ENCODE results near the gene JARID2. TPM values are rescaled to one million over a fixed set of nuclear protein-coding genes. Genes with fewer than 3 reads are reported as not detected.

The JARID2 gene
- total and polyA plus RNA-seq, 3 donors from 2014 or later: 36.1 to 60.8 (median 53.7) TPM

DNA sequence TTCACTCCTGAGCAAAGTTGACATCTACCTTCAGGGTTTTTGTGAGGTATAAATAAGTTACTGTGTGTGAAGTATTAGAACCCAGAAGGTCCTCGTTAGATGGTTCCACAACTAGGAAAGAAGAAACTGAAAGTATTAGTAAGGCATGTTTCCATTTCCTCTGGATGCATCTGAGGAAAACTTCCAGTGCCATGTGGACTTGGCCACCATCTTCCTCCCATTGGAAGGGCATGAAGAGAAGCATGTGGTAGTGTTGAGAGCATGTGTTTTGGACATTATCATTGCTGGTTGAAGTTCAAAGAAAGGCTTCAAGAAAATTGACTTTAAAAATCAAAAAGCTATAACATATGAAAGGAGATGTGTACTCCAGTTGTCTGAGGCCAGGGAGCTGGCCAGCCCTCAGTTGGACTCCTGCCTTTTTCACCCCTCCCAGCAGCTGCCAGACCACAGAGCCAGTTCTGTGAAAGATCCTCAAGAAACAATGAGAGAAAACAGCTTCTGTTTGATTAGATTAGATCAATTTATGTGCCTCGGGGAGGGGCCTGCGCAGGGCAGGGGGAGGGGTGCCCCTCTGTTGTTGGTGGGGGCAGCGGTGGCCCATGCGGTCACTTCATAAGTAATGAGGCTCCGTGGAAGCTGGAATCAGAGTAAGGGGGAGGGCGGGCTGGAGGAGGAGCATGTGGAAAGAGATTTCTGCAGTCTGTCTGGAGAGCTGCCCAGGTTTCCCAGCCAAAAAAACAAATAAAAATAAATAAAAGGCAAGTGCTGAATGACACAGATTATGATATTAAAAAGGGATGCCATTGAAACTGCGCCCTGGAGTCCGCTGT, 154.0 kb downstream of the JARID2 start:
- Histone ChIP-seq H3K4me1 (peaks cover 39% of the 10 kb centered on the region), H3K36me3 (ENCODE audit: low read depth, missing control alignments) (no peaks in the 10 kb centered on the region), H3K9me3 (no peaks in the 10 kb centered on the region), H3K4me3 (no peak overlapping the region), H3K27ac (peak overlapping the region; percentile 23 to 55), H3K27me3 (no peaks in the 10 kb centered on the region)
- intact Hi-C loops (cut with DNase I; ENCODE audit: low total_unique reads): no loop called here
- DNase-seq: peak; percentile 93
- WGBS, 2 donors: 24 to 36% methylated on average over 9 of the region's 9 CpGs
- TF ChIP-seq, protein P1, sequence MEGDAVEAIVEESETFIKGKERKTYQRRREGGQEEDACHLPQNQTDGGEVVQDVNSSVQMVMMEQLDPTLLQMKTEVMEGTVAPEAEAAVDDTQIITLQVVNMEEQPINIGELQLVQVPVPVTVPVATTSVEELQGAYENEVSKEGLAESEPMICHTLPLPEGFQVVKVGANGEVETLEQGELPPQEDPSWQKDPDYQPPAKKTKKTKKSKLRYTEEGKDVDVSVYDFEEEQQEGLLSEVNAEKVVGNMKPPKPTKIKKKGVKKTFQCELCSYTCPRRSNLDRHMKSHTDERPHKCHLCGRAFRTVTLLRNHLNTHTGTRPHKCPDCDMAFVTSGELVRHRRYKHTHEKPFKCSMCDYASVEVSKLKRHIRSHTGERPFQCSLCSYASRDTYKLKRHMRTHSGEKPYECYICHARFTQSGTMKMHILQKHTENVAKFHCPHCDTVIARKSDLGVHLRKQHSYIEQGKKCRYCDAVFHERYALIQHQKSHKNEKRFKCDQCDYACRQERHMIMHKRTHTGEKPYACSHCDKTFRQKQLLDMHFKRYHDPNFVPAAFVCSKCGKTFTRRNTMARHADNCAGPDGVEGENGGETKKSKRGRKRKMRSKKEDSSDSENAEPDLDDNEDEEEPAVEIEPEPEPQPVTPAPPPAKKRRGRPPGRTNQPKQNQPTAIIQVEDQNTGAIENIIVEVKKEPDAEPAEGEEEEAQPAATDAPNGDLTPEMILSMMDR (IDR thresholded peaks at IDR 0.05): no peak
- no peak for TF ChIP-seq POLR2A (IDR thresholded peaks at IDR 0.05)

DNA sequence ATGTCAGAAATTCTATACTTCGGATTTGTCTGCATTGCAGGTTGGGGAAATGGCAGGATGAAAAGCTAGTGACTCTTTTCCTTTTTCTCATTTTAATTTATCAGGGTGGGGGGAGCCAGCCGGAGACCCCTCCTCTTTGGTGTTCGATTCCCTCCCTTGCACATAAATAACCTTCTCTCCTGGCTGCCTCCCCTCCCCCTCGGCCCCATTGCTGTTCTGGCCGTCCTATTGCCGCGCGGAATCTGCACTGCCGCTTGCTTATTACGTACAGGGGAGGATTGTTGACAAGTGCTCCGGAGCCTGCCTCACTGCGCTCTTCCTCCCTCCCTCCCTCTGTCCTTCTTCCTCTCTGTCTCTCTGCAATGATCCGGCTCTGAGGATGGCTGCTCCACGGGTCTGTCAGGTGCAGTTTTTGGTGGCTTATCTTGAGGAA, 154.7 kb downstream of the JARID2 start:
- Histone ChIP-seq H3K27me3 (no peaks in the 10 kb centered on the region), H3K4me1 (peaks cover 39% of the 10 kb centered on the region), H3K27ac (peak overlapping the region; percentile 39 to 55), H3K9me3 (no peaks in the 10 kb centered on the region), H3K36me3 (ENCODE audit: low read depth, missing control alignments) (no peaks in the 10 kb centered on the region), H3K4me3 (no peak overlapping the region)
- DNase-seq: peak; percentile 80
- 24 to 46% methylated on average over 14 of the region's 14 CpGs for WGBS, 2 donors
- intact Hi-C loops (cut with DNase I; ENCODE audit: low total_unique reads): no loop called here
- no peak for TF ChIP-seq POLR2A (IDR thresholded peaks at IDR 0.05)
- TF ChIP-seq, protein P1 (IDR thresholded peaks at IDR 0.05): no peak

DNA sequence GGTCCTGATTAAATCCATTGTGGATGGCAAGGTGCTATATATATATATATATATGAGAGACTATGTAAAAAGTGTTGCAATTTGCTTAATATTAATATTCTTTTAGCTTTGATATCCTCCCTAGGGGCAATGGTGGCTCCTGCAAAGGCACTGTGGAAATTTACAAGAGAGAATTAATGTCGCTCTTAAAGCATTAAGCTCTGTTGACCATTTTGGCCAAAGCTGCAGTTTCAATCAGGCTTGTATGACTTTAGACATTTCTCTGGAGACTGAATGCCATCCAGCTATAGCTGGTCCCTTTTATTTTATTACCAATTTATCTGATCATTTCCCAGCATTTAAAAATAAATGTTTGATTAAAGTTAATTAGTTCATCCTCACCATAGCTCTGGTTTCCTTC, 155.3 kb downstream of the JARID2 start:
- Histone ChIP-seq H3K9me3 (no peaks in the 10 kb centered on the region), H3K27ac (peak overlapping the region; percentile 39 to 55), H3K27me3 (no peaks in the 10 kb centered on the region), H3K4me3 (no peak overlapping the region), H3K4me1 (peaks cover 42% of the 10 kb centered on the region), H3K36me3 (ENCODE audit: low read depth, missing control alignments) (no peaks in the 10 kb centered on the region)
- TF ChIP-seq POLR2A (IDR thresholded peaks at IDR 0.05): no peak
- TF ChIP-seq, protein P1 (IDR thresholded peaks at IDR 0.05): no peak
- DNase-seq: no peak
- WGBS, 2 donors: 91 to 95% methylated on average over 1 of the region's 1 CpG
- intact Hi-C loops (cut with DNase I; ENCODE audit: low total_unique reads): no loop called here

DNA sequence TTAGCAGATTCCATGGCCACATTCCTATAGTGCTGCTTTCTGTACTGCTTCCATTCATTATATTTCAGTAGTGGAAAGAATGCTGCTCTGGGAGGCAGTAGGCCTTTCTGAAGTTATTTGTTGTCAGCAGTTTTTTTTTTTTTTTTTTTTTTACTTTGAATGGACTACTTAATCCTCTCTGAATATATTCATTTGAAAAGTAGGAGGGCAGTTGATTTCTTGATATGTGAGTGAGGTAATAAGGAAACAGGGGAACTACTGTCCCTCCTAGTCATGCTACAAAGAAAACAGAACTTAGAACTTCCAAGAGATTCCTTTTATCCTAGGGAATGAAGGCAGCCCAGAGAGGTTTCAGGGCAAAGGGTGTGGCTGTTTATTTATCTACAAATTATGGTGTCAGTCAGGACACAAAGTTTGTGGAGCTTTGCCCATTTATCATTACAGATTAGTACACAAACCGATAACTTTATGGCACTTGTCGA, 155.9 kb downstream of the JARID2 start:
- H3K9me3 ChIP-seq: no peaks in the 10 kb centered on the region
- peaks cover 42% of the 10 kb centered on the region for H3K4me1 ChIP-seq
- DNase-seq: no peak
- no peak overlapping the region for H3K4me3 ChIP-seq
- WGBS, 2 donors: 72 to 79% methylated on average over 2 of the region's 2 CpGs
- H3K27ac ChIP-seq: peak overlapping the region; percentile 10 to 39
- intact Hi-C loops (cut with DNase I; ENCODE audit: low total_unique reads): no loop called here
- TF ChIP-seq, protein P1 (IDR thresholded peaks at IDR 0.05): no peak
- no peak for TF ChIP-seq POLR2A (IDR thresholded peaks at IDR 0.05)
- no peaks in the 10 kb centered on the region for H3K27me3 ChIP-seq
- no peaks in the 10 kb centered on the region for H3K36me3 ChIP-seq (ENCODE audit: low read depth, missing control alignments)

Measured in testis (tissue), 3 donors.